Bone marrow (tissue), 2 donors: ENCODE measurements around the gene RHBDL1.
A peak's percentile ranks its signal among the peaks of the same experiment; 100 is the strongest.

Source experiments
- DNase-seq, 2 donors: peaks; one replicate each; lab custom pipeline; 2025; lab: John Stamatoyannopoulos, UW

RHBDL1 gene

DNA sequence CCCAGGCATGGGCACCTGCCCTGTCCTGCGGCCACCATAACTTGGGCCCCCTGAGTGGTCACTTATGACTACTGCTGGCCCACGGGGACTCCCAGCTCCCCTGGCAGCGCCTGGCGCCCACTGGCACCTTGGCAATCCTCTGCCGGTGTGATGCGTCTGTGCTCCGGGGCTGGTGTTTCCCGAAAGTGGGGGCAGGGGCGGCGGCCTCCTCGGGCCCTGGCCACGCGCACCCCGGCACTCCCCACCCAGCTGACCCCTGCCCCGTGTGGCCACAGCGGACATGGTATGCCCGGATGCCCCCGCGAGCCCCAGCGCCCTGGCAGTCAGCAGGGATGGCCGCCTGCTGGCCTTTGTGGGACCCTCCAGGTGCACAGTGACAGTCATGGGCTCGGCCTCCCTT lies 18.0 kb upstream of the RHBDL1 start:
- no peak for DNase-seq

DNA sequence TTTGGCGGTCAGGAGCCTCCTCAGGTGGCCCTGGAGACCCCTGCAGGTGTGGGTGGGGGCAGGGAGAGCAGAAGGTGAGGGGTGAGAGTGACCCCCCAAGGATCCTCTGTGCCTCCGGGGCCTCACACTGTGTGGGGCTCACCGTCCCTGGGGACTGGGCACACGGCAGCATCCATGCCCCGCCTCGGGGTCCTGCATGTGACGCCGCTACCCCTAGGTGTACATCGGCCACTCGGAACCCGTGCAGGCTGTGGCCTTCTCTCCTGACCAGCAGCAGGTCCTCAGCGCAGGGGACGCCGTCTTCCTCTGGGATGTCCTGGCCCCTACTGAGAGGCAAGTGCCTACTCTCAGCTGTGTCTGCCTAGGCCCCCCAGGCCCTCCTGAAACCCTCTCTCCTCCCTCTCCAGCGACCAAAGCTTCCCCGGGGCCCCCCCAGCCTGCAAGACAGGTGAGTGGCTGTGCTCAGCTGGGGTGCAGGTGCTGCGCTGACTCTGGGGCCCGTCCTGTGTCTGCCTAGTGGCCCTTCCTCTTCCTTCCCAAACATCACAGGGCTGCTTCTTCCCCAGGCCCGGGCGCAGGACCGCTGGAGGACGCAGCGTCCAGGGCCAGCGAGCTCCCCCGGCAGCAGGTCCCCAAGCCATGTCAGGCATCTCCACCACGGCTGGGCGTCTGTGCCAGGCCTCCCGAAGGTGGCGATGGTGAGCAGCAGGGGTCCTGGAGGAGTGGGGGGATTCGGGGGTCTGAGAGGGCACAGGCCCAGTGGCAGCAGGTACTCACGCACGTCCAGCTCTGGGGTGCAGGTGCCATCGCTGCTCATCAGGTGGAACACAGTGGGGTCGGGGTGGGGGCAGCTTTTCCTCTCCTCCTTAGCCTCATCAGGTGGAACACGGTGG lies 16.5 kb upstream of the RHBDL1 start:
- no peak for DNase-seq

DNA sequence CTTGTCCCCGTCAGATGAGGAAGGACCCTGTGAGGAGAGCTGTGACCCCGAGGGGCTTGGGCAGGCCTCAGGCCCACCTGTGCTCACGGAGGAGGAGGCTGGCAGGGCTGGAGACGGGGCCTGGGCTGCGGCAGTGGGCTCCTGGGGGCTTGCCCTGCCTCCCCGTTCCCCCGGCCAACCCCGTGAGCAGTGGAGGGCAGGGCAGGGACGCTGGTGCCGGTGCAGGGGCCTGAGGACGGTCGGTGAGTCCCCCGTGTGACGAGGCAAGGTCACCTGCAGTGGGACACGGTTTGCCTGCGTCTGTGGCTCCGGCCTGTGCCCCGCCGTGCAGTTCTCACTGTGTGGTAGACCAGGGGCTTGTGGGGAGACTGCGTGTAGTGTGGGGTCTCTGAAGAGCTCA lies 15.9 kb upstream of the RHBDL1 start:
- no peak for DNase-seq

DNA sequence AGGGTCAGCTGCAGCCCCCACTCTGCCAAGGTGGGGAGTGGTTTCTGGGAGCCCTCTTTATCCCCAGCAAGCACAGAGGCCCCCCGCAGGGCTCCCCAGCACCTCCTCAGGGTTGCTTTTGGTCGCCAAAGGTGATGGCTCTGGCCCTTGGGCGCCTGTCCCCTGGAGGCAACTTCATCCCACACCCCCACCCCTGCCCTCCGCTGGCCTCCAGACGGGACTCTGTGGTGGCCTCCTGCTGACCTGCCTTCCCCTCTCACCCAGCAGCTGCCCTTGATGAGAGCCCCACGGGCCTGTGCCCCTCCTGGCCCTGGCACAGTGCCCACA lies 15.4 kb upstream of the RHBDL1 start:
- DNase-seq, result no peak

- DNase-seq, result peak in 1 of 2 donors; percentile 66
Observed at GRCh38 chr16:660459-661183, 14.8 kb upstream of the RHBDL1 start.

GRCh38 chr16:661184-661821 lies 14.2 kb upstream of the RHBDL1 start:
- DNase-seq, result no peak

GRCh38 chr16:662095-662494 lies 13.4 kb upstream of the RHBDL1 start:
- no peak for DNase-seq

- no peak for DNase-seq
Observed at GRCh38 chr16:662597-662996, 12.9 kb upstream of the RHBDL1 start.

DNA sequence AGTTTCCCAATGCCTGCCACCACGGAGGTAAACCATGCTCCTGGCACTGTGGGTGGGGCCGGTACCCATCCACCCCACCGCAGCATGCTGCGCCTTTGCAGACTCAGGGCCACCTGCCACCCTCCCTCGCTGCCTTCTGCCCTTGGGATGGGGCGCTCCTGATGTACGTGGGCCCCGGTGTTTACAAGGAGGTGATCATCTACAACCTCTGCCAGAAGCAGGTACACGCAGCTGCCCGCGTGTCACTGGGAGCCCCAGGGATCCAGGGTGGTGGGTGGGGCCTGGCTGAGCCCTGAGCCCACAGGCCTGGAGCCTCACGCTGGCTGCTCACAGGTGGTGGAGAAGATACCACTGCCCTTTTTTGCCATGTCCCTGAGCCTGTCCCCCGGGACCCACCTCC lies 8.9 kb upstream of the RHBDL1 start:
- no peak for DNase-seq

DNA sequence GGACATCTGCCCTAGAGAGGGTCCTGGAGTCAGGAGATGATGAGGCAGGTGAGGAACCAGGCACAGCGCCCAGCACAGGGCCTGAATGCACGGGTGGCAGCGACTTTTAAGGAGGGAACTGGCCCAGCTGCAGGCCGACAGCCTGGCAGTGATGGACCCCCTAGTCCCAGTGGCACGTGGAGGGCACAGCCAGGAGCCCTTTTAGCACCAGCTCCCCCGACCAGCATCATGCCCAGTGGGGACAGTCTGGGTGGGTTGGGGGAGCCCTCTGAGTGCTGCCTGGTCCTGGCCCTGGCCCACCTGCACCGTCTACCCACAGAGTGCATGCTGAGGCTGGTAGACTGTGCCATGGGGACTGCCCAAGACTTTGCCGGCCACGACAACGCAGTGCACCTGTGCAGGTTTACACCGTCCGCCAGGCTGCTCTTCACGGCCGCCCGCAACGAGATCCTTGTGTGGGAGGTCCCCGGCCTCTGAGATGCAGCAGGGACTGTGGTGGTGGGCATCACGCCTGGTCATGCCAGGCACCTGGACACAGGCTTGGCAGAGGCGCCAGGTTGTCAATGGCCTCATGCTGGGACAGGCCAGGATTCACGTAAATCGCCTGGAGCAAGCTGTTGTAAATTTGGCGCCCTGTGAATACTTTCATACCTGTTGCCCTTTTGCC lies 8.2 kb upstream of the RHBDL1 start:
- DNase-seq, result no peak

DNA sequence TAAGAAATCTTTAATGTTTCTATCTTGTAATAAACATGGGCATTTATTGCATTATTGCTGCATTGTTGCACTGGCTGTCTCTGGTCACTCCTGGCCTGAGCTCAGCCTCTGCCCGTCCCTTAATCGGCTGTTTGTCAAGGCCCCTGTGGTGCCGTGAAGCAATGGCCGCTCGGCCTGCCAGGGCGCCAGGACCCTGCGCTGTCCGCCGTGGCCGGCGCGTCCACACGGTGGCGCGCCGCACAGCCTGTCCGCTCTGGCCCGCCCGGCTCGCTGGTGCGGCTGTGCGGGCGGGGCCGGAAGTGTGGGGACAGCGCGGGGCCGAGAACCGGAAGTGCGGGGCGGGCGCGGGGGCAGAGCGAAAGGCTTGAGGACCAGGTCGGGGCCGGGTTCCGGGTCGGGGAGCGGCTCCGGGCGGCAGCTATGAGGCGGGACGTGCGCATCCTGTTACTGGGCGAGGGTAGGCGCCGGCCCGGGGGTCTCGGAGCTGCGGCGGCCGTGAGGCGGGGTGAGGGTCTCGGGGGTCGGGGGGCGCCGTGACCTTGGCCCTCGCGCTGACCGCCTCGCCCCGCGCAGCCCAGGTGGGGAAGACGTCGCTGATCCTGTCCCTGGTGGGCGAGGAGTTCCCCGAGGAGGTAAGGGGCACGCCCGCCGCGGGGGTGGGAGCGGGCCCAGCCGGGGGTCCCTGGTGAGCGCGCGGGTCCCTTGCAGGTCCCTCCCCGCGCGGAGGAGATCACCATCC lies 7.5 kb upstream of the RHBDL1 start, which contains the start of gene RHOT2:
Gene RHOT2 (plus strand): TSS at position 353 of the 739 bp plus-strand sequence. CDS start 68 bp downstream, at position 421.
- DNase-seq, result peak; percentile 71 to 88

DNA sequence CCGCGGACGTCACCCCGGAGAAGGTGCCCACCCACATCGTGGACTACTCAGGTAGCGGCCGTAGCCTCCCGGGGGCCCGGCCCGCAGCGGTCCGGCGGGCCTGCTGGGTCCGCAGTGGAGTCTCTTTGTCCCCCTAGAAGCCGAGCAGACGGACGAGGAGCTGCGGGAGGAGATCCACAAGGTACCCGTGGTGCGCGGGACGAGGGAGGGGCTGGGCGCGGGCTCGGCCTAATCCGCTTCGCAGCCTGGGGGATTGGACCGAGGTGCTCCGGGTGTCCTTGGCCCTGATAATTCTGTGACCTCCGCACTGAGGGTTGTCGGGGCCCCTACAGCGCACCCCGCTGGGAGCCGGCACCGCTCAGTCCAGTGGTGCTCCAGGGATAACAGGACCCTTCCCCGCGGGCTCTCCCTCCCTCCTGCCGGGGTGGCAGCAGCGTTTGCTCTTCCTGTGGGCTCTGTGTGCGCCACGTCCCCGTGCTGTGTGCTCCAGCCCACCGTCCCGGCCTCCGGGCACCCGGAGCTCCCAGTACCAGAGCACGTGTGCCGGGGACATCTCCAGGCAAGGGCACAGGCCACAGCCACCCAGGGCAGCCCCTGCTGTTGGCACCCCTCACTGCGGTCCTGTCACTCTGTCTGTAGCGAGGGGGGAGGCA lies 6.8 kb upstream of the RHBDL1 start:
- no peak for DNase-seq

DNA sequence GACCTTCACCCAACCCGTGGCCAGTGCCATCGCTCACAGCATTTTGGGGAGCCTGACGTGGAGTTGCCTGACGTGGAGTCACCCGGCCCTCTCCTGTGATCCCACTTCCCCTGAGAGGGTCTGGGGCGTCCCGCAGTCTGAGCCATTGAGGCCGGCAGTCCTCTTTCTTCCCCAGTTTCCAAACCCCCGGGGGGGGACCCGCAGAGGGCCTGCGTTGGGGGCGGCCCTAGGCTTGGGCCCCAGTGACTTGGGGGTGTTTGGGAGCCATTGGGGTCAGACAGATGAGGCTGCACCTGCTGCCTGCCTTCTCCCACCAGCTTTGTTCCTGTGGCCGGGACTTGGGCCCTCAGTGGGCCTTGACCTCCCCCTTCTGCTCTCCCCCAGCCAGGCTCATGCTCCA lies 5.8 kb upstream of the RHBDL1 start:
- DNase-seq, result no peak

- DNase-seq, result no peak
Observed at GRCh38 chr16:670485-671352, 4.8 kb upstream of the RHBDL1 start.

DNA sequence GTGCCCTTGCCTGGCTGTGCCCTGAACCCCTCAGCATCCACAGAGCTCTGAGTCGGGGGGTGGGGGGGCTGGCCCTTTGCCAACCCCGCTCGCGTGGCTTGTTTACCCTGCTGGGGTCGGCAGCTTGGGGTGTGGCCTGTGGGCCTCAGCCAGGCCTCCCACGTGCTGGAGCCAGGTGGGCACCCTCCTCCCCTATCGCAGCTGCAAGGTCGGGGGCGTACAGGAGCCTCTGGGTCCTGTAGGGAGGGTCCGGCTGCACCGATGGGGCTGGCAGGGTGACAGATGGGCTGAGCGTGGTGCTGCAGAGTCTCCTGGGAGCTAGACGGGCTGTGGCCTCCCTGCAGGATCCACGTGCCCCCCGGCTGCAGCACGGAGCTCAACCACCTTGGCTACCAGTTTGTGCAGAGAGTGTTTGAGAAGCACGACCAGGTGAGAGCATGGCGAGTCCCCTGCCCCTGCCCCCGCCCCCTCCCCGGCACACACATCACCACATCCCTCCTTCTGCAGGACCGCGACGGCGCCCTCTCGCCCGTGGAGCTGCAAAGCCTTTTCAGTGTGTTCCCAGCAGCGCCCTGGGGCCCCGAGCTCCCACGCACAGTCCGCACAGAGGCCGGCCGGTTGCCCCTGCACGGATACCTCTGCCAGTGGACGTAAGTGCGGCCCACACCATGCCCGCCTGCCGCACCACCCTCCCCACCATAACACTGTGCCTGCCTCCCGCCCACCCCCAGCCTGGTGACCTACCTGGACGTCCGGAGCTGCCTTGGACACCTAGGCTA lies 3.9 kb upstream of the RHBDL1 start:
- no peak for DNase-seq

DNA sequence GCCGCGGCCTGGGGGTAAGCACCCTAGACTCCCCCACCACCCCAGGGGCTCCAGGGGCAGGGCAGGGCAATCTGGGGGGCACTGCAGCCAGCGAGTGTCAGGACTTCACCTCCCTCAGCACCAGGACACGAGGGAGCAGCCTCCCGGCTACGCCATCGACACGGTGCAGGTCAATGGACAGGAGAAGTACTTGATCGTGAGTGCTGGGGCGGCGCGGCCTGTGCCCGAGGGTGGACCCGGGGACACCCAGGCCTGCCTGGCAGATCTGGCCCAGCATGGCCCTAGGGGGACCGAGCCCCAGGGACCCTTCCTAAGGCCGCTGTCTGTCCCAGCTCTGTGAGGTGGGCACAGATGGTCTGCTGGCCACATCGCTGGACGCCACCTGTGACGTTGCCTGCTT lies 3.1 kb upstream of the RHBDL1 start:
- DNase-seq, result no peak

GRCh38 chr16:672851-673250 lies 2.6 kb upstream of the RHBDL1 start:
- no peak for DNase-seq

DNA sequence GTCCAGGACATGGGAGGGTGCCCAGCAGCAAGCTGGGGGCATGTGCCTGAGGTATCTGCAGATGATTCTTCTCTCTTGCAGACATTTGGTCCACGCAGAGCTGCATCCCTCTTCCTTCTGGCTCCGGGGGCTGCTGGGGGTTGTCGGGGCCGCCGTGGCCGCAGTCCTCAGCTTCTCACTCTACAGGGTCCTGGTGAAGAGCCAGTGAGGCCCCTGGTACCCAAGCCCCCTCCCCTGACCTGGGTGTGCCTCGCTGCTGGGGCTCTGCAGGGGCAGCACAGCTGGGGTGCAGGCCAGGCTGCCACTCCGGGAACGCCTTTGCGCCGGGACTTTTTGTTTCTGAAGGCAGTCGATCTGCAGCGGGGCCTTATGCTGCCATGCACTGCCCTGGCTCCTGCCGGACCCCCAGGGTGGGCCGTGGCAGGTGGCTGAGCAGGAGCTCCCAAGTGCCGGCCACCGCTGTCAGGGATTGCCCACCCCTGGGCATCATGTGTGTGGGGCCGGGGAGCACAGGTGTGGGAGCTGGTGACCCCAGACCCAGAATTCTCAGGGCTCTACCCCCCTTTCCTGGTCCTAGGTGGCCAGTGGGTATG lies 2.0 kb upstream of the RHBDL1 start:
- DNase-seq, result no peak
